Measurements from ENCODE around the gene PRRT2. TPM values are rescaled to one million over a fixed set of nuclear protein-coding genes. Genes with fewer than 3 reads are reported as not detected.

Gene PRRT2
- total RNA-seq, 1 donor from 2014 or later = 24.7 TPM

GRCh38 chr16:29806641-29807425 is 5.2 kb upstream of the PRRT2 start:
- Mint-ChIP-seq H3K4me1 (peaks cover 59% of the 10 kb centered on the region), H3K27me3 (ENCODE audit: low read depth) (no peaks in the 10 kb centered on the region), H3K4me3 (peak overlapping the region; percentile 79), H3K9me3 (no peaks in the 10 kb centered on the region), H3K36me3 (peaks cover 1% of the 10 kb centered on the region), H3K27ac (peak overlapping the region; percentile 92)
- DNase-seq (ENCODE audit: low spot score in 2 of 2, unreplicated experiment in 2 of 2) = peak in 1 of 2 experiments; percentile 54
- TF ChIP-seq, protein P1, sequence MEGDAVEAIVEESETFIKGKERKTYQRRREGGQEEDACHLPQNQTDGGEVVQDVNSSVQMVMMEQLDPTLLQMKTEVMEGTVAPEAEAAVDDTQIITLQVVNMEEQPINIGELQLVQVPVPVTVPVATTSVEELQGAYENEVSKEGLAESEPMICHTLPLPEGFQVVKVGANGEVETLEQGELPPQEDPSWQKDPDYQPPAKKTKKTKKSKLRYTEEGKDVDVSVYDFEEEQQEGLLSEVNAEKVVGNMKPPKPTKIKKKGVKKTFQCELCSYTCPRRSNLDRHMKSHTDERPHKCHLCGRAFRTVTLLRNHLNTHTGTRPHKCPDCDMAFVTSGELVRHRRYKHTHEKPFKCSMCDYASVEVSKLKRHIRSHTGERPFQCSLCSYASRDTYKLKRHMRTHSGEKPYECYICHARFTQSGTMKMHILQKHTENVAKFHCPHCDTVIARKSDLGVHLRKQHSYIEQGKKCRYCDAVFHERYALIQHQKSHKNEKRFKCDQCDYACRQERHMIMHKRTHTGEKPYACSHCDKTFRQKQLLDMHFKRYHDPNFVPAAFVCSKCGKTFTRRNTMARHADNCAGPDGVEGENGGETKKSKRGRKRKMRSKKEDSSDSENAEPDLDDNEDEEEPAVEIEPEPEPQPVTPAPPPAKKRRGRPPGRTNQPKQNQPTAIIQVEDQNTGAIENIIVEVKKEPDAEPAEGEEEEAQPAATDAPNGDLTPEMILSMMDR (IDR thresholded peaks at IDR 0.05; ENCODE audit: unreplicated experiment) = no peak

DNA sequence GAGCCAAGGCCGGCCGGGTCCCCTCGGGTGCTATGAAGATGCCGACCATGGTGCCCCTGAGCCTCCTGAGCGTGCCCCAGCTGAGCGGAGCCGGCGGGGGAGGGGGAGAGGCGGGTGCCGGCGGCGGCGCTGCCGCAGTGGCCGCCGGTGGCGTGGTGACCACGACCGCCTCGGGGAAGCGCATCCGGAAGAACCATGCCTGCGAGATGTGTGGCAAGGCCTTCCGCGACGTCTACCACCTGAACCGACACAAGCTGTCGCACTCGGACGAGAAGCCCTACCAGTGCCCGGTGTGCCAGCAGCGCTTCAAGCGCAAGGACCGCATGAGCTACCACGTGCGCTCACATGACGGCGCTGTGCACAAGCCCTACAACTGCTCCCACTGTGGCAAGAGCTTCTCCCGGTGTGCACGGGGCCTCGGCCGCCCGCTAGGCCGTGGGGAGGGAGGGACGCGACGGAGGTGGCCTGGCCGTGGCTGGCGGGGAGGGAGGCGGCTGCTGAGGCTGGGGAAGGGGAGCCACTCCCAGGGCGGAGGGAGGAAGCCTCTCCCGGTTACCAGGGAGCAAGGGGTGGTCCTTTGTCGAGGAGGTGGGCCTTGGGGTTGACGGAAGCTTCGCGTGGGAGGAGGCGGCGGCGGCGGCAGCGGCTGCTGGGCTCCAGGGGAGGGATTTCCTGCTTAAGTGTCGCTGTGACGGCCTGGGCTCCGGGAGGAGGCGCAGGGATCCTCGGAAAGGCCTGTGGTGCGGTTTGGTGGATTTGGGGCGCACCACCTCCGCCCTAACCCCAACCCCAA is 4.4 kb upstream of the PRRT2 start:
- DNase-seq (ENCODE audit: low spot score in 2 of 2, unreplicated experiment in 2 of 2) = peak; percentile 67 to 81
- Mint-ChIP-seq H3K9me3 (no peaks in the 10 kb centered on the region), H3K4me1 (peaks cover 65% of the 10 kb centered on the region), H3K27ac (peak overlapping the region; percentile 94), H3K36me3 (peaks cover 1% of the 10 kb centered on the region), H3K4me3 (peak overlapping the region; percentile 79), H3K27me3 (ENCODE audit: low read depth) (no peaks in the 10 kb centered on the region)
- TF ChIP-seq, protein P1 (IDR thresholded peaks at IDR 0.05; ENCODE audit: unreplicated experiment) = peak; percentile 36

GRCh38 chr16:29808219-29808900 is 3.6 kb upstream of the PRRT2 start:
- no peak for DNase-seq (ENCODE audit: low spot score in 2 of 2, unreplicated experiment in 2 of 2)
- Mint-ChIP-seq H3K4me3 (peak overlapping the region; percentile 79), H3K9me3 (no peaks in the 10 kb centered on the region), H3K27me3 (ENCODE audit: low read depth) (no peaks in the 10 kb centered on the region), H3K4me1 (peaks cover 68% of the 10 kb centered on the region), H3K27ac (peak overlapping the region; percentile 94), H3K36me3 (peaks cover 1% of the 10 kb centered on the region)
- TF ChIP-seq, protein P1 (IDR thresholded peaks at IDR 0.05; ENCODE audit: unreplicated experiment) = no peak

GRCh38 chr16:29809031-29809747 is 2.8 kb upstream of the PRRT2 start:
- H3K27ac Mint-ChIP-seq = peak overlapping the region; percentile 94
- H3K36me3 Mint-ChIP-seq = peaks cover 1% of the 10 kb centered on the region
- H3K4me3 Mint-ChIP-seq = peak overlapping the region; percentile 79
- TF ChIP-seq, protein P1 (IDR thresholded peaks at IDR 0.05; ENCODE audit: unreplicated experiment) = no peak
- H3K9me3 Mint-ChIP-seq = no peaks in the 10 kb centered on the region
- no peaks in the 10 kb centered on the region for H3K27me3 Mint-ChIP-seq (ENCODE audit: low read depth)
- no peak for DNase-seq (ENCODE audit: low spot score in 2 of 2, unreplicated experiment in 2 of 2)
- peaks cover 64% of the 10 kb centered on the region for H3K4me1 Mint-ChIP-seq
